Testis (tissue), 2 donors: ENCODE data around the gene PRDM15.

Experiments
- CTCF ChIP-seq, 3 experiments: fragments of 450-650 bp in 2 of 3; fragments of 200-600 bp in 1 of 3; sonication (generic) in 1 of 3; IDR thresholded peaks; one replicate each; pipeline ENCODE4 v1.5.1; 2016 to 2019; ENCODE audit warnings: antibody characterized with exemption in 3 of 3, mild to moderate bottlenecking in 2 of 3, moderate library complexity in 1 of 3
- POLR2A ChIP-seq: fragments of 450-650 bp; IDR thresholded peaks from one replicate; pipeline ENCODE4 v1.6.1; 2017; ENCODE audit warnings: antibody characterized with exemption, mild to moderate bottlenecking, moderate library complexity

- TF ChIP-seq CTCF (IDR thresholded peaks at IDR 0.05) (no peak), POLR2A (no peak)
These were observed at the start of gene PRDM15 for GRCh38 chr21:41879190-41879998.
